Sigmoid colon (tissue), 4 donors: ENCODE results near the gene VAV1.

Experiments
- EP300 ChIP-seq, 4 donors: sonication (generic); formaldehyde crosslinking; IDR thresholded peaks; one replicate each; pipeline ENCODE4 v1.6.1; 2017; ENCODE audit warnings: antibody characterized with exemption in 4 of 4
- POLR2A ChIP-seq, 2 donors: fragments of 450-650 bp; IDR thresholded peaks; one replicate each; pipeline ENCODE4 v1.6.1; 2016; ENCODE audit warnings: antibody characterized with exemption in 2 of 2, mild to moderate bottlenecking in 2 of 2, moderate library complexity in 2 of 2
- POLR2AphosphoS5 ChIP-seq, 4 donors: sonication (generic); formaldehyde crosslinking; IDR thresholded peaks; one replicate each; pipeline ENCODE4 v1.6.1; 2017; ENCODE audit warnings: antibody characterized with exemption in 4 of 4
- TF ChIP-seq, protein P1 (sequence below), 4 experiments: fragments of 450-650 bp in 3 of 4; fragments of 200-600 bp in 1 of 4; IDR thresholded peaks; one replicate each; pipeline ENCODE4 v1.5.1; 2016 to 2019; ENCODE audit warnings: antibody characterized with exemption in 4 of 4, mild to moderate bottlenecking in 3 of 4, moderate library complexity in 2 of 4

- TF ChIP-seq, protein P1, sequence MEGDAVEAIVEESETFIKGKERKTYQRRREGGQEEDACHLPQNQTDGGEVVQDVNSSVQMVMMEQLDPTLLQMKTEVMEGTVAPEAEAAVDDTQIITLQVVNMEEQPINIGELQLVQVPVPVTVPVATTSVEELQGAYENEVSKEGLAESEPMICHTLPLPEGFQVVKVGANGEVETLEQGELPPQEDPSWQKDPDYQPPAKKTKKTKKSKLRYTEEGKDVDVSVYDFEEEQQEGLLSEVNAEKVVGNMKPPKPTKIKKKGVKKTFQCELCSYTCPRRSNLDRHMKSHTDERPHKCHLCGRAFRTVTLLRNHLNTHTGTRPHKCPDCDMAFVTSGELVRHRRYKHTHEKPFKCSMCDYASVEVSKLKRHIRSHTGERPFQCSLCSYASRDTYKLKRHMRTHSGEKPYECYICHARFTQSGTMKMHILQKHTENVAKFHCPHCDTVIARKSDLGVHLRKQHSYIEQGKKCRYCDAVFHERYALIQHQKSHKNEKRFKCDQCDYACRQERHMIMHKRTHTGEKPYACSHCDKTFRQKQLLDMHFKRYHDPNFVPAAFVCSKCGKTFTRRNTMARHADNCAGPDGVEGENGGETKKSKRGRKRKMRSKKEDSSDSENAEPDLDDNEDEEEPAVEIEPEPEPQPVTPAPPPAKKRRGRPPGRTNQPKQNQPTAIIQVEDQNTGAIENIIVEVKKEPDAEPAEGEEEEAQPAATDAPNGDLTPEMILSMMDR (IDR thresholded peaks at IDR 0.05) = no peak
- no peak for TF ChIP-seq POLR2AphosphoS5 (IDR thresholded peaks at IDR 0.05)
- no peak for TF ChIP-seq POLR2A (IDR thresholded peaks at IDR 0.05)
- TF ChIP-seq EP300 (IDR thresholded peaks at IDR 0.05) = no peak
Observed at GRCh38 chr19:6847828-6848200, 75.3 kb downstream of the VAV1 start.
